Progenitor cell of endocrine pancreas (in vitro differentiated cells): ENCODE results near the gene ASIC5. TPM values are rescaled to one million over a fixed set of nuclear protein-coding genes. Genes with fewer than 3 reads are reported as not detected.

Experiments
- DNase-seq: peaks from one replicate; pipeline ENCODE4 v3.0.0; 2021; ENCODE audit warnings: low spot score; ENCODE audit not compliant: unreplicated experiment
- H3K27ac Mint-ChIP-seq: 2 replicates; pipeline ENCODE4 v1.8.0; 2021; ENCODE audit warnings: mild to moderate bottlenecking, moderate library complexity, mixed read lengths
- H3K27me3 Mint-ChIP-seq: 2 replicates; pipeline ENCODE4 v1.8.0; 2021; ENCODE audit warnings: mixed read lengths
- H3K36me3 Mint-ChIP-seq: 2 replicates; pipeline ENCODE4 v1.8.0; 2022; ENCODE audit warnings: mixed read lengths; ENCODE audit not compliant: insufficient read depth
- H3K4me1 Mint-ChIP-seq: 2 replicates; pipeline ENCODE4 v1.8.0; 2021; ENCODE audit warnings: low read depth, mixed read lengths
- H3K4me3 Mint-ChIP-seq: 2 replicates; pipeline ENCODE4 v1.8.0; 2021; ENCODE audit warnings: low read depth, mild to moderate bottlenecking, moderate library complexity, mixed read lengths
- H3K9me3 Mint-ChIP-seq: 2 replicates; pipeline ENCODE4 v1.8.0; 2021; ENCODE audit warnings: low read depth, mixed read lengths
- total RNA-seq: library from RNA; stranded (reverse); gene quantifications from 2 replicates; pipeline ENCODE4 v1.2.1, GENCODE V29; 2021
- TF ChIP-seq, protein P1 (sequence below): fragments of 200-600 bp; sonication (generic); IDR thresholded peaks from one replicate; pipeline ENCODE4 v1.5.0; 2021; ENCODE audit warnings: antibody characterized with exemption, mild to moderate bottlenecking; ENCODE audit not compliant: unreplicated experiment

ASIC5 gene
- total RNA-seq, 1 donor from 2014 or later: not detected

GRCh38 chr4:155837203-155837796, 28.8 kb downstream of the ASIC5 start:
- Mint-ChIP-seq H3K4me1 (peaks cover 14% of the 10 kb centered on the region), H3K36me3 (no peaks in the 10 kb centered on the region), H3K9me3 (no peaks in the 10 kb centered on the region), H3K27ac (no peak overlapping the region), H3K27me3 (no peaks in the 10 kb centered on the region), H3K4me3 (no peak overlapping the region)
- no peak for DNase-seq
- TF ChIP-seq, protein P1, sequence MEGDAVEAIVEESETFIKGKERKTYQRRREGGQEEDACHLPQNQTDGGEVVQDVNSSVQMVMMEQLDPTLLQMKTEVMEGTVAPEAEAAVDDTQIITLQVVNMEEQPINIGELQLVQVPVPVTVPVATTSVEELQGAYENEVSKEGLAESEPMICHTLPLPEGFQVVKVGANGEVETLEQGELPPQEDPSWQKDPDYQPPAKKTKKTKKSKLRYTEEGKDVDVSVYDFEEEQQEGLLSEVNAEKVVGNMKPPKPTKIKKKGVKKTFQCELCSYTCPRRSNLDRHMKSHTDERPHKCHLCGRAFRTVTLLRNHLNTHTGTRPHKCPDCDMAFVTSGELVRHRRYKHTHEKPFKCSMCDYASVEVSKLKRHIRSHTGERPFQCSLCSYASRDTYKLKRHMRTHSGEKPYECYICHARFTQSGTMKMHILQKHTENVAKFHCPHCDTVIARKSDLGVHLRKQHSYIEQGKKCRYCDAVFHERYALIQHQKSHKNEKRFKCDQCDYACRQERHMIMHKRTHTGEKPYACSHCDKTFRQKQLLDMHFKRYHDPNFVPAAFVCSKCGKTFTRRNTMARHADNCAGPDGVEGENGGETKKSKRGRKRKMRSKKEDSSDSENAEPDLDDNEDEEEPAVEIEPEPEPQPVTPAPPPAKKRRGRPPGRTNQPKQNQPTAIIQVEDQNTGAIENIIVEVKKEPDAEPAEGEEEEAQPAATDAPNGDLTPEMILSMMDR: no peak

DNA sequence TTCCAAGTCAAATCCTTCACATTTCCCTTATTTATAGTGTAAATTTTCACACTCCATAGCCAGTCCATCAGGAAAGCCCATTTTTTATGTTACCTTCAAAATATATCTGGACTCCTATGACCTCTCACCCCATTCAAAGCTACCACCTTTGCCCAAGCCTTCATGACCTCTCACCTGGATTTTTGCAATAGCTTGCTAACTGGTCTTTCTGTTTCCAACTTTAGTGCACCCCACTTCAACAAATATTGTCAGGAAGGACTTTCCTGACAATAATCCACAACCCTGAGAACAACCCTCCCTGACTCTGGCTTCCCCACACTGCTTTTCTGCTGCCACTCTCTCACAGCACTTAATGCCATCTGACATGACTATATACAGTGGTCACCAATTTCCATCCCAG, 33.4 kb downstream of the ASIC5 start:
- peaks cover 12% of the 10 kb centered on the region for H3K4me1 Mint-ChIP-seq
- H3K4me3 Mint-ChIP-seq: no peak overlapping the region
- H3K36me3 Mint-ChIP-seq: no peaks in the 10 kb centered on the region
- H3K27ac Mint-ChIP-seq: no peak overlapping the region
- DNase-seq: no peak
- H3K9me3 Mint-ChIP-seq: no peaks in the 10 kb centered on the region
- no peaks in the 10 kb centered on the region for H3K27me3 Mint-ChIP-seq
- TF ChIP-seq, protein P1: no peak

DNA sequence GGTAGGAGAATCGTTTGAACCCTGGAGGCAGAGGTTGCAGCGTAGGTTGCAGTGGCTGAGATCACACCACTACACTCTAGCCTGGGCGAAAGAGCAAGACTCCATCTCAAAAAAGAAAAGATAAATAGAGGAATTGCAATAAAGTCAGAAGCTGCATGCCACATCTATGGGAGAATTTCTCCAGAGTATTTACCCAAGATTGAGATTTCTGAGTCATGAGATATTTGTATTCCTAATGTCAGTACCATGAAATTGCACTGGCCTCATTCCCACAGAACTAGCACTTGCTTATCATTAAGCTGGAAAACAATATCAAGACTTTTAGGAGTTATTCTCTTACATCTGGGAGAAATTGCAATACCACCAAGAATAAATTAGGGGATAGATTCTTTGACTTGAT, 37.4 kb downstream of the ASIC5 start:
- Mint-ChIP-seq H3K4me1 (peaks cover 10% of the 10 kb centered on the region), H3K9me3 (no peaks in the 10 kb centered on the region), H3K36me3 (no peaks in the 10 kb centered on the region), H3K27ac (no peak overlapping the region), H3K4me3 (no peak overlapping the region), H3K27me3 (no peaks in the 10 kb centered on the region)
- no peak for DNase-seq
- TF ChIP-seq, protein P1: no peak

- no peak overlapping the region for H3K4me3 Mint-ChIP-seq
- H3K36me3 Mint-ChIP-seq: no peaks in the 10 kb centered on the region
- no peaks in the 10 kb centered on the region for H3K27me3 Mint-ChIP-seq
- peaks cover 16% of the 10 kb centered on the region for H3K4me1 Mint-ChIP-seq
- no peak for DNase-seq
- TF ChIP-seq, protein P1: no peak
- H3K9me3 Mint-ChIP-seq: no peaks in the 10 kb centered on the region
- H3K27ac Mint-ChIP-seq: peak overlapping the region; percentile 21
Observed at GRCh38 chr4:155822572-155822971, 43.5 kb downstream of the ASIC5 start.

DNA sequence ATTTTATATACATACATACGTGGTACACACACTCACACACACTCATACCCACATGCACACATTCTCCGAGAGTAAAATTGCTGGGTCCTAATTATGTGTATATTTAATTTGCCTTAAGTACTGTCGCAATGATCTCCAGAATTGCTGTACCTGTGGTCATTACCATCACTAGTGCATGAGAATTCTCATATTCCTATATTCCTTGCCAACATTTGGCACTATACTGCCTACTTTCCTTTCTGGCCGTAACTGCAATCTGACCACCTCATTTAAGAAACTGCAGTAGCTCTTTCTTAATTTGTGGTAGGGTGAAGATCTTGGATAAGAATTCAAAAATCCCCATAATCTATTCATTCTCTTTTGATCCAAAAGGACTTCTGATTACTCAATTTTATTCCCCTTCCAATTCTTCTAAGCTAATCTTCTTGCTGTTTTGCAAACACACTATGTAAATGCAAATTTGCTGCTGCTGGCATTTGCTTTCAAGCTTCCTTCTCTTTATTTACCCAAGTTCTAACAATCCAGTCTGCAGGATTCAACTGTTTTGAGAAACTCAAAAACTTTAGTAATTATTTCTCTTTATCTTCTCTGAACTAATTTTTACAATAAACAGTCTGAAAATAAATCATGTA, 45.1 kb downstream of the ASIC5 start:
- Mint-ChIP-seq H3K4me1 (peaks cover 16% of the 10 kb centered on the region), H3K27me3 (no peaks in the 10 kb centered on the region), H3K9me3 (no peaks in the 10 kb centered on the region), H3K4me3 (no peak overlapping the region), H3K36me3 (no peaks in the 10 kb centered on the region), H3K27ac (peak overlapping the region; percentile 34)
- TF ChIP-seq, protein P1: no peak
- no peak for DNase-seq
